ENCODE results near the gene TTPAL. TPM values are rescaled to one million over a fixed set of nuclear protein-coding genes. Genes with fewer than 3 reads are reported as not detected.

The TTPAL gene
- total and polyA plus RNA-seq, 10 of the 15 experiments (the other 5 are each of a cell fraction or from before 2014, with no cell fraction given), result 4.0 to 24.0 (median 9.3) TPM

- Histone ChIP-seq H3K4me1 (ENCODE audit: control insufficient read depth, insufficient read depth, low read length) (no peaks in the 10 kb centered on the region; the same call in 1 of the 2 replicates), H3K4me3 (no peak overlapping the region), H3K36me3 (ENCODE audit: control insufficient read depth in 2 of 2, insufficient read depth in 2 of 2, low read length in 1 of 2) (no peaks in the 10 kb centered on the region), H3K79me2 (ENCODE audit: control insufficient read depth, insufficient read depth, low read length) (no peaks in the 10 kb centered on the region), H3K9ac (ENCODE audit: control insufficient read depth, insufficient read depth, low read length) (no peak overlapping the region), H3K9me3 (replicated peaks; ENCODE audit: control insufficient read depth, insufficient read depth, low read length) (no peaks in the 10 kb centered on the region), H4K20me1 (ENCODE audit: control insufficient read depth, insufficient read depth) (no peaks in the 10 kb centered on the region), H3K27ac (ENCODE audit: control insufficient read depth, insufficient read depth) (no peak overlapping the region), H3K27me3 (replicated peaks in 1 of 2; ENCODE audit: control insufficient read depth in 2 of 2, insufficient read depth in 2 of 2, low read length in 1 of 2) (no peaks in the 10 kb centered on the region), H3K4me2 (ENCODE audit: control insufficient read depth, insufficient read depth) (no peak overlapping the region), H2AFZ (ENCODE audit: control insufficient read depth, low read depth, low read length) (no peak overlapping the region)
- in situ Hi-C loops (cut with MboI) (no loop called here), intact Hi-C loops (cut with micrococcal nuclease; ENCODE audit: unreplicated experiment) (no loop called here)
- no TSS peak for BruUV-seq (replicated peaks)
- FAIRE-seq, result no peak
- no peak for DNase-seq (ENCODE audit: low read depth, low spot score)
- WGBS (ENCODE audit: insufficient coverage, insufficient replicate concordance, low lambda C conversion rate, missing lambda C conversion rate), result 94% methylated on average over 3 of the region's 3 CpGs
- TF ChIP-seq ZNF622 (IDR thresholded peaks at IDR 0.05), result no peak
- TF ChIP-seq MXI1 (IDR thresholded peaks at IDR 0.05; ENCODE audit: low read depth, low read length), result no peak
- ATAC-seq, result no peak
- ChIA-PET SMC1A (ENCODE audit: uncharacterized antibody, unreplicated experiment) (interaction anchor here (1.8 kb wide), 1 partner anchor 17 kb away, joined by 5 read pairs; no protein-coding TSS in a partner anchor), POLR2A (interaction anchor here (0.5 kb wide), 1 partner anchor 75 kb away, joined by 5 read pairs; no protein-coding TSS in a partner anchor), RAD21 (ENCODE audit: unreplicated experiment) (interaction anchor here (1.5 kb wide), 1 partner anchor 51 kb away, joined by 4 read pairs; no protein-coding TSS in a partner anchor), CTCF (interaction anchor here (1.1 to 1.4 kb wide), 3 partner anchors 74 kb away, joined by 3 to 4 read pairs (median 3); no protein-coding TSS in a partner anchor)
Observed at GRCh38 chr20:44536175-44536574, 60.5 kb downstream of the TTPAL start.

GRCh38 chr20:44537993-44538392 is 62.3 kb downstream of the TTPAL start:
- RAD21 ChIA-PET (ENCODE audit: unreplicated experiment), result interaction anchor here (0.8 to 1.4 kb wide), 4 partner anchors 60 to 145 kb away, joined by 3 to 5 read pairs (median 4); no protein-coding TSS in a partner anchor
- no peak overlapping the region for H2AFZ ChIP-seq (ENCODE audit: control insufficient read depth, low read depth, low read length)
- no peaks in the 10 kb centered on the region for H3K36me3 ChIP-seq (ENCODE audit: control insufficient read depth in 2 of 2, insufficient read depth in 2 of 2, low read length in 1 of 2)
- no peaks in the 10 kb centered on the region for H3K79me2 ChIP-seq (ENCODE audit: control insufficient read depth, insufficient read depth, low read length)
- no peak overlapping the region for H3K4me2 ChIP-seq (ENCODE audit: control insufficient read depth, insufficient read depth)
- H4K20me1 ChIP-seq (ENCODE audit: control insufficient read depth, insufficient read depth), result no peaks in the 10 kb centered on the region
- no peak overlapping the region for H3K27ac ChIP-seq (ENCODE audit: control insufficient read depth, insufficient read depth)
- CTCF ChIA-PET, result interaction anchor here (0.6 to 1.8 kb wide), 5 partner anchors 10 to 290 kb away, joined by 3 to 8 read pairs (median 3); no protein-coding TSS in a partner anchor
- H3K9ac ChIP-seq (ENCODE audit: control insufficient read depth, insufficient read depth, low read length), result no peak overlapping the region
- DNase-seq (ENCODE audit: low read depth, low spot score) (no peak), FAIRE-seq (peak; percentile 7), ATAC-seq (no peak)
- 42% methylated on average over 1 of the region's 1 CpG for WGBS (ENCODE audit: insufficient coverage, insufficient replicate concordance, low lambda C conversion rate, missing lambda C conversion rate)
- SMC1A ChIA-PET (ENCODE audit: uncharacterized antibody, unreplicated experiment), result interaction anchor here (0.6 to 1.0 kb wide), 2 partner anchors 71 to 72 kb away, joined by 3 read pairs; no protein-coding TSS in a partner anchor
- POLR2A ChIA-PET, result interaction anchor here (0.7 kb wide), 1 partner anchor 568 kb away, joined by 5 read pairs; no protein-coding TSS in a partner anchor
- no peak overlapping the region for H3K4me3 ChIP-seq
- H3K4me1 ChIP-seq (ENCODE audit: control insufficient read depth, insufficient read depth, low read length), result no peaks in the 10 kb centered on the region
- intact Hi-C loops (cut with micrococcal nuclease; ENCODE audit: unreplicated experiment), result no loop called here
- TF ChIP-seq RELA (IDR thresholded peaks at IDR 0.05; ENCODE audit: borderline replicate concordance, partially characterized antibody) (no peak), CBX3 (IDR thresholded peaks at IDR 0.05; ENCODE audit: borderline replicate concordance, low read depth) (no peak), SRF (IDR thresholded peaks at IDR 0.05; ENCODE audit: low read depth in 2 of 2, low read length in 2 of 2) (no peak), RCOR1 (conservative IDR thresholded peaks at IDR 0.05; ENCODE audit: low read depth, low read length) (no peak), REST (IDR thresholded peaks at IDR 0.05; ENCODE audit: low read depth, low read length) (no peak), EZH2 (IDR thresholded peaks at IDR 0.05; ENCODE audit: borderline replicate concordance, control insufficient read depth, low read depth, low read length) (no peak), BACH1 (IDR thresholded peaks at IDR 0.05; ENCODE audit: borderline replicate concordance) (no peak), CBX5 (IDR thresholded peaks at IDR 0.05; ENCODE audit: low read depth) (no peak), IKZF2 (IDR thresholded peaks at IDR 0.05) (no peak), SIN3A (IDR thresholded peaks at IDR 0.05; ENCODE audit: low read depth, low read length) (no peak), RB1 (IDR thresholded peaks at IDR 0.05; ENCODE audit: borderline replicate concordance) (no peak)
- no peaks in the 10 kb centered on the region for H3K9me3 ChIP-seq (replicated peaks; ENCODE audit: control insufficient read depth, insufficient read depth, low read length)
- no peaks in the 10 kb centered on the region for H3K27me3 ChIP-seq (replicated peaks in 1 of 2; ENCODE audit: control insufficient read depth in 2 of 2, insufficient read depth in 2 of 2, low read length in 1 of 2)
- no TSS peak for BruUV-seq (replicated peaks)
- in situ Hi-C loops (cut with MboI), result no loop called here

Data from GM12878 (cell line).